HCT116 (cell line): ENCODE results near the gene NCR1.

ENCODE experiments used
- CBX3 ChIP-seq: IDR thresholded peaks from 2 replicates; pipeline ENCODE4 v1.6.1; 2012; ENCODE audit warnings: low read depth
- TF ChIP-seq, protein P1 (sequence below), 3 experiments: fragments of 200-600 bp in 1 of 3; sonication (generic) in 1 of 3; IDR thresholded peaks in 2 of 3; conservative IDR thresholded peaks in 1 of 3; 2 replicates each; pipeline ENCODE4 v1.5.1; 2012 to 2017; ENCODE audit warnings: low read depth in 2 of 3, low read length in 2 of 3, antibody characterized with exemption in 1 of 3, borderline replicate concordance in 1 of 3, control low read depth in 1 of 3, mild to moderate bottlenecking in 1 of 3, mixed read lengths in 1 of 3, mixed run types in 1 of 3, moderate library complexity in 1 of 3; ENCODE audit not compliant: insufficient read depth in 1 of 3

DNA sequence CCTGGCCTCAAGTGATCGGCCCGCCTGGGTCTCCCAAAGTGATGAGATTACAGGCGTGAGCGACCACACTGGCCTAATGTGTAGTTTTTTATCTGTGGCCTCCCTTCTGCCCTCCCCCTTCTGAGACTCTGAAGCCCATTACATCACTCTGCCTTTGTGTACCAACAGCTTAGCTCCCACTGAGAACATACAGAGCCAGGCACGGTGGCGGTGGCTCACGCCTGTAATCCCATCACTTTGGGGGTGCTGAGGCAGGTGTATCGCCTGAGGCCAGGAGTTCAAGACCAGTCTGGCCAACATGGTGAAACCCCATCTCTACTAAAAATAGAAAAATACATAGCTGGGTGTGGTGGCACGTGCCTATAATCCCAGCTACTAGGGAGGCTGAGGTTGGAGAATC is 12.6 kb downstream of the NCR1 start:
- no peak for TF ChIP-seq CBX3
- TF ChIP-seq, protein P1, sequence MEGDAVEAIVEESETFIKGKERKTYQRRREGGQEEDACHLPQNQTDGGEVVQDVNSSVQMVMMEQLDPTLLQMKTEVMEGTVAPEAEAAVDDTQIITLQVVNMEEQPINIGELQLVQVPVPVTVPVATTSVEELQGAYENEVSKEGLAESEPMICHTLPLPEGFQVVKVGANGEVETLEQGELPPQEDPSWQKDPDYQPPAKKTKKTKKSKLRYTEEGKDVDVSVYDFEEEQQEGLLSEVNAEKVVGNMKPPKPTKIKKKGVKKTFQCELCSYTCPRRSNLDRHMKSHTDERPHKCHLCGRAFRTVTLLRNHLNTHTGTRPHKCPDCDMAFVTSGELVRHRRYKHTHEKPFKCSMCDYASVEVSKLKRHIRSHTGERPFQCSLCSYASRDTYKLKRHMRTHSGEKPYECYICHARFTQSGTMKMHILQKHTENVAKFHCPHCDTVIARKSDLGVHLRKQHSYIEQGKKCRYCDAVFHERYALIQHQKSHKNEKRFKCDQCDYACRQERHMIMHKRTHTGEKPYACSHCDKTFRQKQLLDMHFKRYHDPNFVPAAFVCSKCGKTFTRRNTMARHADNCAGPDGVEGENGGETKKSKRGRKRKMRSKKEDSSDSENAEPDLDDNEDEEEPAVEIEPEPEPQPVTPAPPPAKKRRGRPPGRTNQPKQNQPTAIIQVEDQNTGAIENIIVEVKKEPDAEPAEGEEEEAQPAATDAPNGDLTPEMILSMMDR (IDR thresholded peaks at IDR 0.05 in 2 of 3, conservative IDR thresholded peaks at IDR 0.05 in 1 of 3; ENCODE audit: borderline replicate concordance in 1 of 3, insufficient read depth in 1 of 3, low read depth in 2 of 3, low read length in 2 of 3), result no peak
